Measurements from ENCODE around the gene NOL6. TPM values are rescaled to one million over a fixed set of nuclear protein-coding genes. Genes with fewer than 3 reads are reported as not detected.
"Not testable (repeated sequence)": the region's sequence is repeated elsewhere in the genome, so short reads cannot be mapped to it uniquely, and the experiment has no call there.

The NOL6 gene
- total RNA-seq, 1 donor from 2014 or later, result 19.3 TPM

DNA sequence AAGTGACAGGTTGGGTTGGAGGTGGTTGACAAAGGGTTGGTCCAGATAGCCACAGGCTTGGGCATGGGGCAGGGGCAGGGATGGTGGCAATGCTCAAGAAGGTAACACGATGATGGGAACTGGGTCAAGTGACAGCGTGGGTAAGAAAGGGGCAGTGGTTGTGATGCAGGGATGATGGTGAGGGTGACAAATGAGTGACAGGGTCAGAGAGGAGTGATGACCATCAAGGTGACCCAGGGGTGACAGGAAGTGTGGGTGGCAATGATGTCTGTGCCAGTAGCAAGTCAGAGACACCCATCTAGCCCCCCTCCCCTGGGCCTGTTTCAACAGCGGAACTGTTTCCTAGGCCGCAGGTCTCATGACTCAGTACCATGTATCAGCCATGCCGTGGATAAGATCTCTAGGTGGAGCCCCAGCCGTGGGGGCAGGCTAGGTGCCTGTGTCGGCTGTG lies 46.9 kb downstream of the NOL6 start:
- H3K4me3 ChIP-seq (ENCODE audit: low read depth, low read length), result no peak overlapping the region
- TF ChIP-seq, protein P1, sequence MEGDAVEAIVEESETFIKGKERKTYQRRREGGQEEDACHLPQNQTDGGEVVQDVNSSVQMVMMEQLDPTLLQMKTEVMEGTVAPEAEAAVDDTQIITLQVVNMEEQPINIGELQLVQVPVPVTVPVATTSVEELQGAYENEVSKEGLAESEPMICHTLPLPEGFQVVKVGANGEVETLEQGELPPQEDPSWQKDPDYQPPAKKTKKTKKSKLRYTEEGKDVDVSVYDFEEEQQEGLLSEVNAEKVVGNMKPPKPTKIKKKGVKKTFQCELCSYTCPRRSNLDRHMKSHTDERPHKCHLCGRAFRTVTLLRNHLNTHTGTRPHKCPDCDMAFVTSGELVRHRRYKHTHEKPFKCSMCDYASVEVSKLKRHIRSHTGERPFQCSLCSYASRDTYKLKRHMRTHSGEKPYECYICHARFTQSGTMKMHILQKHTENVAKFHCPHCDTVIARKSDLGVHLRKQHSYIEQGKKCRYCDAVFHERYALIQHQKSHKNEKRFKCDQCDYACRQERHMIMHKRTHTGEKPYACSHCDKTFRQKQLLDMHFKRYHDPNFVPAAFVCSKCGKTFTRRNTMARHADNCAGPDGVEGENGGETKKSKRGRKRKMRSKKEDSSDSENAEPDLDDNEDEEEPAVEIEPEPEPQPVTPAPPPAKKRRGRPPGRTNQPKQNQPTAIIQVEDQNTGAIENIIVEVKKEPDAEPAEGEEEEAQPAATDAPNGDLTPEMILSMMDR (conservative IDR thresholded peaks at IDR 0.05; ENCODE audit: low read depth, low read length), result no peak
- no peak for DNase-seq (ENCODE audit: low read depth)

- DNase-seq (ENCODE audit: low read depth), result no peak
- H3K4me3 ChIP-seq (ENCODE audit: low read depth, low read length), result no peak overlapping the region
- TF ChIP-seq, protein P1 (conservative IDR thresholded peaks at IDR 0.05; ENCODE audit: low read depth, low read length), result no peak
Observed at GRCh38 chr9:33425128-33425533, 48.6 kb downstream of the NOL6 start.

- not testable (repeated sequence) for H3K4me3 ChIP-seq (ENCODE audit: low read depth, low read length); DNase-seq (ENCODE audit: low read depth)
Observed at GRCh38 chr9:33424492-33424891, 49.2 kb downstream of the NOL6 start.

GRCh38 chr9:33424043-33424442 lies 49.7 kb downstream of the NOL6 start:
- not testable (repeated sequence) for DNase-seq (ENCODE audit: low read depth); H3K4me3 ChIP-seq (ENCODE audit: low read depth, low read length)

- DNase-seq (ENCODE audit: low read depth), result no peak
- no peak overlapping the region for H3K4me3 ChIP-seq (ENCODE audit: low read depth, low read length)
- TF ChIP-seq, protein P1 (conservative IDR thresholded peaks at IDR 0.05; ENCODE audit: low read depth, low read length), result no peak
Observed at GRCh38 chr9:33419708-33420303, 53.9 kb downstream of the NOL6 start.

DNA sequence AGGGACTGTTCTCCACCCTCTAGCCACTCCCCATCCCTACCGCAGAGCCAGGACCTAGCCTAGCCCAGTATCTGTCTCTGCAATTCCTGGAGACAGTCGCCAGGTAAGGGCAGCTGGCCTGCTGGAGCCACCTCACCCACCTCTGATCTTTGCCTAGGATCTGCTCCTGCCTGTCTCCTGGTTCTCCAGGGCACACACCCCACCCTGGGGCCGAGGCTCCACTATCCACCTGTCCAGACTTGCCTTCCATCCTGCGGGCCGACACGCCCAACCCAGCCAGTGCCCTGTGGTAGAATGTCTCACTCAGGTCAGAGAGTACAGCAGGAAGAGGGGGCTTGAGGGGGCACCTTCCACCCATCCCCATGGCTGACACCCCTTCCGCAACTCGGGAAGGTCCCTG lies 55.6 kb downstream of the NOL6 start:
- no peak for DNase-seq (ENCODE audit: low read depth)
- no peak overlapping the region for H3K4me3 ChIP-seq (ENCODE audit: low read depth, low read length)
- TF ChIP-seq, protein P1 (conservative IDR thresholded peaks at IDR 0.05; ENCODE audit: low read depth, low read length), result no peak

DNA sequence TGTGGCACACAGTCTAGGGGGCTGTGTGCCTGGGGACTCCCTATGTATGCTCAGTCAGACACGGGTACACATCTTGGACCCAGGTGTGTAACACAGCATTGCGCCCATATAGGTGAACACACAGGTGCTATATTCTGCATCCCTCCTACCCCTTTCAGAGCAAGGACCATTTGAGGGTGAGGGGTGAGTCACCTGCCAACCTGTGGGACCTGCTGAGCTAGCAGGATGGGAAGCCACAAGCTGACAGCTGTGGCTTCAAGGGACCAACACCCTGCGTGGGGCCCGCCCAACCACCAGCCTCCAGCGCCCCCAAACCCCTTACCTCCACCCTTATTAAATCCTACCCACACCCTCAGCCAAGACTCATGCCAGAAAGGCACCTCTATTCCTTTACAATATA lies 56.7 kb downstream of the NOL6 start:
- no peak overlapping the region for H3K4me3 ChIP-seq (ENCODE audit: low read depth, low read length)
- TF ChIP-seq, protein P1 (conservative IDR thresholded peaks at IDR 0.05; ENCODE audit: low read depth, low read length), result no peak
- no peak for DNase-seq (ENCODE audit: low read depth)

DNA sequence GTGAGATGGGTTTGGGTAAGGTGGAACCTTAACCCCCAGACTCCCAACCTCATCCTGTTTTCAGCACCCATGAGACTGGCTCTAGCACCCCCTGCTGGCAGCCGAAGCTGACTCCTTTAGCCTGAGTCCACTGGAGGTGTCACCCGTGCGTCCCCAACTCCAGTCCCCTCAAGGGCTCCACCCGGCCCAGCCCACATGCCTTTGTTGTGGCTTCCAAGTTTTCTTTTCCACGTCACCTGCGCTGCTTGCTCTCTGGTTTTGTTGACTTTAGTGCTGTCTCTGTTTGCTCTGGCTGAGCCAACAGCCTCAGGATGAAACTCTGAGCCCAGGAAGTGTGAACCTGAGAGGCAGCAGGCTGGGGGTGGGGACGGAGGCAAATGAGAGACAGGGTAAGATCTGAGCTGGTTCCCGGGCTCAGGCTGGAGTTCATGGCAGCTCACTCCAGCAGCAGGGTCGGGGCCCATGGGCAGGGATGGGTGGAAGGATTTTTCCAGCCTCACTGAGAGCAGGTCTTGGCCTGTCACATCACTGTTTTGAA lies 58.2 kb downstream of the NOL6 start:
- no peak for DNase-seq (ENCODE audit: low read depth)
- no peak overlapping the region for H3K4me3 ChIP-seq (ENCODE audit: low read depth, low read length)
- TF ChIP-seq, protein P1 (conservative IDR thresholded peaks at IDR 0.05; ENCODE audit: low read depth, low read length), result peak; percentile 86
